ENCODE results near the gene SOCS1. TPM values are rescaled to one million over a fixed set of nuclear protein-coding genes. Genes with fewer than 3 reads are reported as not detected.

The SOCS1 gene
- total and polyA plus RNA-seq, 2 experiments from 2014 or later: 1.4 to 2.3 TPM

- no peak for TF ChIP-seq EZH2 (IDR thresholded peaks at IDR 0.05; ENCODE audit: insufficient read depth, poor library complexity, severe bottlenecking)
- no peak for TF ChIP-seq EZH2phosphoT487 (IDR thresholded peaks at IDR 0.05; ENCODE audit: insufficient read depth, low read depth)
- no peak overlapping the region for H3K4me3 ChIP-seq
- in situ Hi-C loops (cut with MboI): no loop called here
- H3K27me3 ChIP-seq (replicated peaks; ENCODE audit: insufficient read depth): no peaks in the 10 kb centered on the region
- DNase-seq: no peak
- H2AFZ ChIP-seq: no peak overlapping the region
- no peak overlapping the region for H3K9ac ChIP-seq
- no peak overlapping the region for H3K4me2 ChIP-seq (ENCODE audit: unreplicated experiment)
- H3K9me2 ChIP-seq (ENCODE audit: insufficient read depth): no peaks in the 10 kb centered on the region
- no peaks in the 10 kb centered on the region for H3K79me2 ChIP-seq (ENCODE audit: insufficient read depth)
- no peaks in the 10 kb centered on the region for H3K4me1 ChIP-seq (ENCODE audit: insufficient read depth)
- no peaks in the 10 kb centered on the region for H3K9me3 ChIP-seq (ENCODE audit: low read depth)
- H3K36me3 ChIP-seq (ENCODE audit: low read depth): no peaks in the 10 kb centered on the region
- H3K27ac ChIP-seq: no peak overlapping the region
- no peaks in the 10 kb centered on the region for H4K20me1 ChIP-seq (ENCODE audit: insufficient read depth)
- H3F3A ChIP-seq (ENCODE audit: insufficient read depth): no peaks in the 10 kb centered on the region
- WGBS, 2 experiments (ENCODE audit: low coverage in 1 of 2, low lambda C conversion rate in 2 of 2, missing lambda C conversion rate in 2 of 2): 87 to 92% methylated on average over 7 of the region's 7 CpGs
These were observed 9.1 kb upstream of the SOCS1 start for GRCh38 chr16:11265124-11265523.

- no peaks in the 10 kb centered on the region for H3K79me2 ChIP-seq (ENCODE audit: insufficient read depth)
These were observed 8.3 kb upstream of the SOCS1 start for GRCh38 chr16:11264155-11264832.

GRCh38 chr16:11263737-11264136 is 7.7 kb upstream of the SOCS1 start:
- Histone ChIP-seq H3F3A (ENCODE audit: insufficient read depth) (no peaks in the 10 kb centered on the region), H3K9me3 (ENCODE audit: low read depth) (no peaks in the 10 kb centered on the region), H3K9me2 (ENCODE audit: insufficient read depth) (no peaks in the 10 kb centered on the region), H3K27me3 (replicated peaks; ENCODE audit: insufficient read depth) (no peaks in the 10 kb centered on the region), H3K4me3 (no peak overlapping the region), H2AFZ (no peak overlapping the region), H3K79me2 (ENCODE audit: insufficient read depth) (no peaks in the 10 kb centered on the region), H3K27ac (no peak overlapping the region), H3K4me2 (ENCODE audit: unreplicated experiment) (no peak overlapping the region), H4K20me1 (ENCODE audit: insufficient read depth) (no peaks in the 10 kb centered on the region), H3K4me1 (ENCODE audit: insufficient read depth) (peaks cover 6% of the 10 kb centered on the region; the same call in 1 of the 2 replicates), H3K36me3 (ENCODE audit: low read depth) (no peaks in the 10 kb centered on the region), H3K9ac (no peak overlapping the region)
- TF ChIP-seq EZH2 (IDR thresholded peaks at IDR 0.05; ENCODE audit: insufficient read depth, poor library complexity, severe bottlenecking): no peak
- TF ChIP-seq EZH2phosphoT487 (IDR thresholded peaks at IDR 0.05; ENCODE audit: insufficient read depth, low read depth): no peak
- in situ Hi-C loops (cut with MboI): no loop called here
- WGBS, 2 experiments (ENCODE audit: low coverage in 1 of 2, low lambda C conversion rate in 2 of 2, missing lambda C conversion rate in 2 of 2): 78 to 80% methylated on average over 4 of the region's 4 CpGs
- DNase-seq: no peak

More at GRCh38 chr16:11264155-11264832, 8.3 kb upstream of the SOCS1 start:
- DNase-seq: no peak
- H3K9me2 ChIP-seq (ENCODE audit: insufficient read depth): no peaks in the 10 kb centered on the region
- no peak overlapping the region for H3K9ac ChIP-seq
- no peaks in the 10 kb centered on the region for H3K36me3 ChIP-seq (ENCODE audit: low read depth)
- no peak overlapping the region for H2AFZ ChIP-seq
- no peaks in the 10 kb centered on the region for H4K20me1 ChIP-seq (ENCODE audit: insufficient read depth)
- no peak overlapping the region for H3K4me3 ChIP-seq
- no peak overlapping the region for H3K4me2 ChIP-seq (ENCODE audit: unreplicated experiment)
- no peak for TF ChIP-seq EZH2 (IDR thresholded peaks at IDR 0.05; ENCODE audit: insufficient read depth, poor library complexity, severe bottlenecking)
- WGBS, 2 experiments (ENCODE audit: low coverage in 1 of 2, low lambda C conversion rate in 2 of 2, missing lambda C conversion rate in 2 of 2): 62 to 66% methylated on average over 9 of the region's 9 CpGs
- in situ Hi-C loops (cut with MboI): no loop called here
- H3F3A ChIP-seq (ENCODE audit: insufficient read depth): no peaks in the 10 kb centered on the region
- H3K4me1 ChIP-seq (ENCODE audit: insufficient read depth): peaks cover under 1% of the 10 kb centered on the region; the same call in 1 of the 2 replicates
- H3K9me3 ChIP-seq (ENCODE audit: low read depth): no peaks in the 10 kb centered on the region
- H3K27ac ChIP-seq: no peak overlapping the region
- H3K27me3 ChIP-seq (replicated peaks; ENCODE audit: insufficient read depth): no peaks in the 10 kb centered on the region

GRCh38 chr16:11262915-11263314 is 6.9 kb upstream of the SOCS1 start:
- H3K9me3 ChIP-seq (ENCODE audit: low read depth): no peaks in the 10 kb centered on the region
- H3K9ac ChIP-seq: no peak overlapping the region
- H3K4me3 ChIP-seq: no peak overlapping the region
- H3K27ac ChIP-seq: no peak overlapping the region
- no peaks in the 10 kb centered on the region for H3K36me3 ChIP-seq (ENCODE audit: low read depth)
- H3K9me2 ChIP-seq (ENCODE audit: insufficient read depth): no peaks in the 10 kb centered on the region
- no peaks in the 10 kb centered on the region for H4K20me1 ChIP-seq (ENCODE audit: insufficient read depth)
- H3K4me1 ChIP-seq (ENCODE audit: insufficient read depth): peaks cover 6% of the 10 kb centered on the region; the same call in 1 of the 2 replicates
- H3K4me2 ChIP-seq (ENCODE audit: unreplicated experiment): no peak overlapping the region
- in situ Hi-C loops (cut with MboI): no loop called here
- TF ChIP-seq EZH2phosphoT487 (IDR thresholded peaks at IDR 0.05; ENCODE audit: insufficient read depth, low read depth) (no peak), EZH2 (IDR thresholded peaks at IDR 0.05; ENCODE audit: insufficient read depth, poor library complexity, severe bottlenecking) (no peak)
- H2AFZ ChIP-seq: no peak overlapping the region
- no peaks in the 10 kb centered on the region for H3K27me3 ChIP-seq (replicated peaks; ENCODE audit: insufficient read depth)
- 81 to 83% methylated on average over 8 of the region's 8 CpGs for WGBS, 2 experiments (ENCODE audit: low coverage in 1 of 2, low lambda C conversion rate in 2 of 2, missing lambda C conversion rate in 2 of 2)
- no peaks in the 10 kb centered on the region for H3F3A ChIP-seq (ENCODE audit: insufficient read depth)
- no peak for DNase-seq
- H3K79me2 ChIP-seq (ENCODE audit: insufficient read depth): no peaks in the 10 kb centered on the region
